Psoas muscle (tissue), 8 donors: ENCODE measurements around the gene REX1BD. TPM values are rescaled to one million over a fixed set of nuclear protein-coding genes. Genes with fewer than 3 reads are reported as not detected.
A peak's percentile ranks its signal among the peaks of the same experiment; 100 is the strongest.

Source experiments
- ATAC-seq, 4 donors: fragments of 200-7000 bp; cut with Tn5 transposase; one replicate each; pipeline ENCODE4 v1.9.1; 2020; ENCODE audit warnings: moderate library complexity in 3 of 4, mild to moderate bottlenecking in 2 of 4
- DNase-seq, 2 donors: peaks; one replicate each; pipeline ENCODE4 v3.0.0-alpha.2; 2020
- H3K27ac ChIP-seq: fragments of 200-600 bp; one replicate; pipeline ENCODE4 v1.8.0; 2022
- H3K27me3 ChIP-seq, 3 donors: fragments of 200-600 bp in 1 of 3; one replicate each; pipeline versions ENCODE4 v1.6.1 to v1.8.0; 2013 to 2022; ENCODE audit warnings: low read length in 2 of 3, mild to moderate bottlenecking in 2 of 3, moderate library complexity in 1 of 3; ENCODE audit not compliant: insufficient read depth in 3 of 3
- H3K36me3 ChIP-seq, 2 donors: fragments of 200-600 bp in 1 of 2; one replicate each; pipeline versions ENCODE4 v1.6.1 to v1.8.0; 2013 to 2022; ENCODE audit warnings: low read depth in 1 of 2, mild to moderate bottlenecking in 1 of 2, moderate library complexity in 1 of 2; ENCODE audit not compliant: insufficient read depth in 1 of 2
- H3K4me1 ChIP-seq: fragments of 200-600 bp; one replicate; pipeline ENCODE4 v1.8.0; 2022
- H3K4me3 ChIP-seq: fragments of 200-600 bp; one replicate; pipeline ENCODE4 v1.8.0; 2022; ENCODE audit warnings: mild to moderate bottlenecking
- H3K9me3 ChIP-seq: fragments of 200-600 bp; one replicate; pipeline ENCODE4 v1.8.0; 2022
- WGBS, 3 donors: extraction: QIAGEN DNeasy Blood & Tissue Kit; methylation state at CpG; one replicate each; pipeline versions ENCODE4 v1.1.6 to v1.1.7; 2013; 5-methylcytosine and 5-hydroxymethylcytosine counted together
- intact Hi-C, 2 donors: fragments of 100-400 bp; cut with DNase I; formaldehyde crosslinking; loops; one replicate each; pipeline versions ENCODE4 v1.11.0 to v1.14.2; 2022
- polyA plus RNA-seq, 3 donors: library from polyadenylated mRNA; stranded (reverse); fragments of 200-250 nt; gene quantifications; one replicate each; pipeline ENCODE4 v1.2.3, GENCODE V29; 2013
- total RNA-seq, 4 donors: library from RNA; stranded (reverse); fragmentation: NEBNext Ultra II Directional in 2 of 4; extraction: Animal tissue kit (Norgen Biotek cat#: 25700) in 2 of 4; gene quantifications; one replicate each; pipeline versions ENCODE4 v1.2.1 to v1.2.4, GENCODE V29; 2021 to 2023
- TF ChIP-seq, protein P1 (sequence below): fragments of 200-600 bp; IDR thresholded peaks from one replicate; pipeline ENCODE4 v1.8.0; 2022; ENCODE audit warnings: antibody characterized with exemption
- donor health status: healthy with polysubstance abuse.
- donor health status: DM: no; HTN: no; CAD: no; lungs with moderate emphysema.
- donor health status: Bipolar disorder and iron deficiency.
- donor health status: healthy.
- donor health status: DM: yes; HTN: yes; CAD: no.
- donor health status: DM: no; HTN: no; CAD: no.
- donor health status: DM: no; HTN: no; CAD: no.
- donor health status: DM: yes; HTN: yes; CAD: no.

The REX1BD gene
- total and polyA plus RNA-seq, 7 donors: 52.1 to 105 (median 85.0) TPM

GRCh38 chr19:18562086-18562485 lies 26.5 kb upstream of the REX1BD start:
- intact Hi-C loops: no loop called here
- TF ChIP-seq, protein P1, sequence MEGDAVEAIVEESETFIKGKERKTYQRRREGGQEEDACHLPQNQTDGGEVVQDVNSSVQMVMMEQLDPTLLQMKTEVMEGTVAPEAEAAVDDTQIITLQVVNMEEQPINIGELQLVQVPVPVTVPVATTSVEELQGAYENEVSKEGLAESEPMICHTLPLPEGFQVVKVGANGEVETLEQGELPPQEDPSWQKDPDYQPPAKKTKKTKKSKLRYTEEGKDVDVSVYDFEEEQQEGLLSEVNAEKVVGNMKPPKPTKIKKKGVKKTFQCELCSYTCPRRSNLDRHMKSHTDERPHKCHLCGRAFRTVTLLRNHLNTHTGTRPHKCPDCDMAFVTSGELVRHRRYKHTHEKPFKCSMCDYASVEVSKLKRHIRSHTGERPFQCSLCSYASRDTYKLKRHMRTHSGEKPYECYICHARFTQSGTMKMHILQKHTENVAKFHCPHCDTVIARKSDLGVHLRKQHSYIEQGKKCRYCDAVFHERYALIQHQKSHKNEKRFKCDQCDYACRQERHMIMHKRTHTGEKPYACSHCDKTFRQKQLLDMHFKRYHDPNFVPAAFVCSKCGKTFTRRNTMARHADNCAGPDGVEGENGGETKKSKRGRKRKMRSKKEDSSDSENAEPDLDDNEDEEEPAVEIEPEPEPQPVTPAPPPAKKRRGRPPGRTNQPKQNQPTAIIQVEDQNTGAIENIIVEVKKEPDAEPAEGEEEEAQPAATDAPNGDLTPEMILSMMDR: no peak
- Histone ChIP-seq H3K4me3 (no peak overlapping the region), H3K27ac (peak overlapping the region; percentile 93), H3K27me3 (no peaks in the 10 kb centered on the region), H3K36me3 (peaks cover 5 to 51% of the 10 kb centered on the region in 2 donors), H3K9me3 (no peaks in the 10 kb centered on the region), H3K4me1 (peaks cover 18% of the 10 kb centered on the region)
- 53 to 58% (median 57%) methylated on average over 14 of the region's 14 CpGs for WGBS, 3 donors
- ATAC-seq (no peak), DNase-seq (peak; percentile 40 to 66)

- Histone ChIP-seq H3K27ac (no peak overlapping the region), H3K36me3 (peaks cover 5 to 74% of the 10 kb centered on the region in 2 donors), H3K4me1 (no peaks in the 10 kb centered on the region), H3K9me3 (no peaks in the 10 kb centered on the region), H3K27me3 (no peaks in the 10 kb centered on the region), H3K4me3 (no peak overlapping the region)
- DNase-seq: no peak
- intact Hi-C loops: no loop called here
- TF ChIP-seq, protein P1: no peak
- ATAC-seq: no peak
- WGBS, 3 donors: 91 to 96% (median 96%) methylated on average over 8 of the region's 8 CpGs
Observed at GRCh38 chr19:18566953-18567352, 21.6 kb upstream of the REX1BD start.

GRCh38 chr19:18568367-18568766 lies 20.2 kb upstream of the REX1BD start:
- TF ChIP-seq, protein P1: no peak
- H3K27ac ChIP-seq: no peak overlapping the region
- H3K4me3 ChIP-seq: no peak overlapping the region
- no peaks in the 10 kb centered on the region for H3K27me3 ChIP-seq
- peaks cover 5 to 70% of the 10 kb centered on the region in 2 donors for H3K36me3 ChIP-seq
- ATAC-seq (no peak), DNase-seq (no peak)
- no peaks in the 10 kb centered on the region for H3K9me3 ChIP-seq
- H3K4me1 ChIP-seq: peaks cover 9% of the 10 kb centered on the region
- intact Hi-C loops: no loop called here
- 88 to 92% (median 88%) methylated on average over 15 of the region's 15 CpGs for WGBS, 3 donors

DNA sequence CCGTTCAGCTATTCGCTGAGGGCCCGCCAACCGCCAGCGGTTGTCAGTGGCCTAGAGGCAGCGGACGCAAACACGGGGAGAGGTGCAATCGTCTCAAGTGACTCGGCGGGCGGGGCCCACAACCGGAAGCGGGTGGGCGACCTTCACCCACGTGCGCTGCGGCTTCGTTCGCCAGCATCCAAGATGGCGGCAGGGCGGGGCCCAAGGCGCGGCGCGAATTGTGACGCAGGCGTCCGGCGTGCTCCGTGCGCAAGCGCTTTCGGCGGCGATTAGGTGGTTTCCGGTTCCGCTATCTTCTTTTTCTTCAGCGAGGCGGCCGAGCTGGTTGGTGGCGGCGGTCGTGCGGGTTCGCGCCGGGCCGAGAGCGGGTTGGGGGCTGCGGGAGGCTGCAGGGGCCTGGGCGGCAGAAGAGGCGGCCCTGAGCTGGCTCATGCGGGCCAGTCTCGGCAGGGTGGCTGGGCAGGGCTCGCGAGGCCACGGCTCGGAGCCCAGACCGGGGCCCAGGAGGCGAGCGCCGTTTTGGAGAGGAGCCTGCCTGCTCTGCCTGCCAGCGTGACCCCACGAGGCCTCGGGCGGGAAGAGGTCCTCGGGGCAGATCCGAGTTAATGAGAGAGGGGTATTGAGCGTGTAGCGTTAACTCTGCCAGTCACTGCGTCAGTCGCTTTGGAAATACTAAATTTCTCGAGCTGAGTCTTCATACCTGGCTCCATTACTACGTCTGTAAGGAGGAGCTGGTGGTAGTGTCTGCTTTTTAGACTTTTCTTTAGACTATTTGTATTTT lies 16.8 kb upstream of the REX1BD start, which contains the start of gene UBA52:
UBA52 (plus strand) TSS at position 294 of the 781 bp plus-strand sequence. CDS start 1,444 bp downstream, outside the sequence.
- no peaks in the 10 kb centered on the region for H3K9me3 ChIP-seq
- peak within 1 kb of the TSS; percentile 94 for H3K27ac ChIP-seq
- no peaks in the 10 kb centered on the region for H3K27me3 ChIP-seq
- peaks cover 13% of the 10 kb centered on the region for H3K4me1 ChIP-seq
- H3K36me3 ChIP-seq: peaks cover 4 to 70% of the 10 kb centered on the region in 2 donors
- 0 to 1% (median 0%) methylated on average over 61 to 75 of the region's 75 CpGs for WGBS, 3 donors
- H3K4me3 ChIP-seq: peak within 1 kb of the TSS; percentile 77
- intact Hi-C loops: loop anchor here (5.0 kb wide), 3 partner anchors 54 to 104 kb away; no protein-coding TSS in a partner anchor
- ATAC-seq: peak; percentile 95 to 98 (median 96)
- peak; percentile 99 for DNase-seq
- TF ChIP-seq, protein P1: no peak
